Liver (tissue), 9 donors: ENCODE data around the gene CLPTM1L. TPM values are rescaled to one million over a fixed set of nuclear protein-coding genes. Genes with fewer than 3 reads are reported as not detected.

Experiments used
- DNase-seq: peaks from one replicate; pipeline ENCODE4 v3.0.0-alpha.2; 2017; ENCODE audit warnings: low spot score
- H3K27ac ChIP-seq, 2 donors: one replicate each; pipeline ENCODE4 v1.7.0; 2013; ENCODE audit warnings: inconsistent platforms in 2 of 2, low read length in 2 of 2, control low read depth in 1 of 2, low read depth in 1 of 2, mild to moderate bottlenecking in 1 of 2
- H3K27me3 ChIP-seq, 4 donors: one replicate each; pipeline versions ENCODE4 v1.6.1 to v1.7.0; 2013; ENCODE audit warnings: low read length in 3 of 4, inconsistent platforms in 1 of 4, mild to moderate bottlenecking in 1 of 4, moderate library complexity in 1 of 4; ENCODE audit not compliant: control insufficient read depth in 4 of 4, insufficient read depth in 4 of 4
- H3K36me3 ChIP-seq, 4 donors: one replicate each; pipeline versions ENCODE4 v1.6.1 to v1.7.0; 2013; ENCODE audit warnings: low read length in 3 of 4, mild to moderate bottlenecking in 3 of 4, low read depth in 1 of 4, moderate library complexity in 1 of 4; ENCODE audit not compliant: control insufficient read depth in 4 of 4, insufficient read depth in 3 of 4
- H3K4me1 ChIP-seq, 4 donors: one replicate each; pipeline versions ENCODE4 v1.6.1 to v1.7.0; 2013; ENCODE audit warnings: low read length in 3 of 4, mild to moderate bottlenecking in 3 of 4, moderate library complexity in 1 of 4; ENCODE audit not compliant: control insufficient read depth in 4 of 4, insufficient read depth in 4 of 4
- H3K4me3 ChIP-seq, 3 donors: one replicate each; pipeline versions ENCODE4 v1.6.1 to v1.7.0; 2013; ENCODE audit warnings: low read length in 3 of 3, control low read depth in 1 of 3, low read depth in 1 of 3, mild to moderate bottlenecking in 1 of 3
- H3K9ac ChIP-seq, 2 donors: one replicate each; pipeline ENCODE4 v1.7.0; 2013; ENCODE audit warnings: low read length in 2 of 2, mild to moderate bottlenecking in 2 of 2, moderate library complexity in 2 of 2, control low read depth in 1 of 2, low read depth in 1 of 2
- H3K9me3 ChIP-seq, 4 donors: one replicate each; pipeline versions ENCODE4 v1.6.1 to v1.7.0; 2013; ENCODE audit warnings: low read length in 3 of 4; ENCODE audit not compliant: control insufficient read depth in 4 of 4
- EGR1 ChIP-seq, 2 donors: IDR thresholded peaks; 2 replicates each; pipeline ENCODE4 v1.6.1; 2016 to 2018; ENCODE audit warnings: antibody characterized with exemption in 2 of 2, low read depth in 2 of 2
- FOXA1 ChIP-seq: IDR thresholded peaks from 2 replicates; pipeline ENCODE4 v1.6.1; 2016; ENCODE audit warnings: antibody characterized with exemption
- FOXA2 ChIP-seq: IDR thresholded peaks from 2 replicates; pipeline ENCODE4 v1.6.1; 2016; ENCODE audit warnings: antibody characterized with exemption
- GABPA ChIP-seq, 2 donors: IDR thresholded peaks in 1 of 2; conservative IDR thresholded peaks in 1 of 2; 2 replicates each; pipeline ENCODE4 v1.6.1; 2016; ENCODE audit warnings: antibody characterized with exemption in 2 of 2, mild to moderate bottlenecking in 1 of 2, moderate library complexity in 1 of 2
- HNF4A ChIP-seq, 2 donors: conservative IDR thresholded peaks; 2 replicates each; pipeline ENCODE4 v1.6.1; 2016; ENCODE audit warnings: antibody characterized with exemption in 2 of 2, mild to moderate bottlenecking in 2 of 2
- HNF4G ChIP-seq: IDR thresholded peaks from 2 replicates; pipeline ENCODE4 v1.6.1; 2016; ENCODE audit warnings: antibody characterized with exemption
- JUND ChIP-seq, 2 donors: IDR thresholded peaks; 2 replicates each; pipeline ENCODE4 v1.6.1; 2016; ENCODE audit warnings: antibody characterized with exemption in 2 of 2
- NR2F2 ChIP-seq: IDR thresholded peaks from 2 replicates; pipeline ENCODE4 v1.6.1; 2016; ENCODE audit warnings: antibody characterized with exemption
- RAD21 ChIP-seq, 2 donors: IDR thresholded peaks; 2 replicates each; pipeline ENCODE4 v1.6.1; 2016; ENCODE audit warnings: antibody characterized with exemption in 2 of 2, mild to moderate bottlenecking in 2 of 2
- RXRA ChIP-seq, 2 donors: IDR thresholded peaks; 2 replicates each; pipeline ENCODE4 v1.6.1; 2017 to 2018; ENCODE audit warnings: antibody characterized with exemption in 2 of 2, mild to moderate bottlenecking in 1 of 2
- SP1 ChIP-seq: IDR thresholded peaks from 2 replicates; pipeline ENCODE4 v1.6.1; 2018; ENCODE audit warnings: antibody characterized with exemption, mild to moderate bottlenecking
- TAF1 ChIP-seq: conservative IDR thresholded peaks from 2 replicates; pipeline ENCODE4 v1.6.1; 2016; ENCODE audit warnings: antibody characterized with exemption, mild to moderate bottlenecking
- YY1 ChIP-seq: IDR thresholded peaks from 2 replicates; pipeline ENCODE4 v1.6.1; 2016; ENCODE audit warnings: antibody characterized with exemption, mild to moderate bottlenecking
- WGBS: extraction: QIAGEN DNeasy Blood & Tissue Kit; methylation state at CpG from one replicate; pipeline ENCODE4 v1.1.7; 2013; 5-methylcytosine and 5-hydroxymethylcytosine counted together
- polyA plus RNA-seq, 2 donors: library from polyadenylated mRNA; stranded (reverse) in 1 of 2; unstranded in 1 of 2; fragments of 200-250 nt in 1 of 2; fragments of >200 nt in 1 of 2; fragmentation: Nextera tagmentation in 1 of 2; extraction: Ambion mirVana in 1 of 2; gene quantifications; one replicate each; pipeline versions ENCODE4 v1.2.1 to v1.2.3, GENCODE V29; 2013 to 2015
- total RNA-seq, 2 donors: library from RNA; depleted of rRNA; stranded (reverse); fragments of >200 nt; gene quantifications; one replicate each; pipeline ENCODE4 v1.2.3, GENCODE V29; 2014
- TF ChIP-seq, protein P1 (sequence below): IDR thresholded peaks from 2 replicates; pipeline ENCODE4 v1.6.1; 2016; ENCODE audit warnings: antibody characterized with exemption
- TF ChIP-seq, protein P2 (sequence below): fragments of 150-350 bp; IDR thresholded peaks from 2 replicates; pipeline ENCODE4 v1.5.1; 2017; ENCODE audit warnings: improper control_type of control experiment, low read depth, low read length; ENCODE audit not compliant: missing input control
- TF ChIP-seq, protein P3 (sequence below): IDR thresholded peaks from 2 replicates; pipeline ENCODE4 v1.6.1; 2016; ENCODE audit warnings: antibody characterized with exemption
- TF ChIP-seq, protein P4 (sequence below): IDR thresholded peaks from 2 replicates; pipeline ENCODE4 v1.6.1; 2016; ENCODE audit warnings: antibody characterized with exemption, mild to moderate bottlenecking
- TF ChIP-seq, protein P5 (sequence below): IDR thresholded peaks from 2 replicates; pipeline ENCODE4 v1.6.1; 2016; ENCODE audit warnings: antibody characterized with exemption
- donor health status: healthy.
- donor health status: healthy.
- donor health status: healthy.
- donor health status: healthy.
- donor health status: healthy.

The CLPTM1L gene
- total and polyA plus RNA-seq, 4 donors: 69.2 to 255 (median 146) TPM

DNA sequence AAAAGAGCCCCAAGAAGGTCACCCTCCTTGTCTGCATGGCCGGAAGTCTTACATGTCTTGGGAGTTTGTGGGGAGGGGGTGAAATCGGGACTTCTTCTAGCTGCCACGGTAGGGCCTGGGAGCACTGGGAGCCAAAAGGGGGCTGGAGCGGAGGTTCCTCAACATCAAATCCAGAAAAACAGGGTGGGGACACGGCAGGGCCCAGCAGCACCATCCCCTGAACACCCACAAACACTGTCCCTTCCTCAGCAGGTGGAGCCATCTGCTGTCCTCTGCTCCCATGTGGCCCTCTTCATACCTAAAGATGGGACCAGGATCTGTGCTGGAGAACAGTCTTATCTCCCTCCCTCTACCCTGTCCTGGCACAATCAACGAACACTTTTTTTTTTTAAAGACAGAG, 52.8 kb downstream of the CLPTM1L start:
- Histone ChIP-seq H3K27ac (no peak overlapping the region), H3K4me1 (peaks cover 2 to 8% (median 6%) of the 10 kb centered on the region in 4 donors), H3K27me3 (peaks cover 0 to 16% (median 0%) of the 10 kb centered on the region in 4 donors), H3K36me3 (no peaks in the 10 kb centered on the region), H3K4me3 (no peak overlapping the region), H3K9ac (no peak overlapping the region), H3K9me3 (no peaks in the 10 kb centered on the region)
- DNase-seq: no peak
- TF ChIP-seq YY1 (no peak), NR2F2 (no peak), EGR1 (IDR thresholded peaks at IDR 0.05; ENCODE audit: low read depth in 2 of 2) (no peak), RAD21 (IDR thresholded peaks at IDR 0.05) (no peak), SP1 (no peak), TAF1 (no peak), GABPA (IDR thresholded peaks at IDR 0.05 in 1 of 2, conservative IDR thresholded peaks at IDR 0.05 in 1 of 2) (no peak), HNF4A (conservative IDR thresholded peaks at IDR 0.05) (no peak), FOXA2 (no peak), FOXA1 (no peak), JUND (IDR thresholded peaks at IDR 0.05) (no peak), RXRA (IDR thresholded peaks at IDR 0.05) (no peak), HNF4G (no peak)
- TF ChIP-seq, protein P1, sequence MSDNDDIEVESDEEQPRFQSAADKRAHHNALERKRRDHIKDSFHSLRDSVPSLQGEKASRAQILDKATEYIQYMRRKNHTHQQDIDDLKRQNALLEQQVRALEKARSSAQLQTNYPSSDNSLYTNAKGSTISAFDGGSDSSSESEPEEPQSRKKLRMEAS: no peak
- TF ChIP-seq, protein P2, sequence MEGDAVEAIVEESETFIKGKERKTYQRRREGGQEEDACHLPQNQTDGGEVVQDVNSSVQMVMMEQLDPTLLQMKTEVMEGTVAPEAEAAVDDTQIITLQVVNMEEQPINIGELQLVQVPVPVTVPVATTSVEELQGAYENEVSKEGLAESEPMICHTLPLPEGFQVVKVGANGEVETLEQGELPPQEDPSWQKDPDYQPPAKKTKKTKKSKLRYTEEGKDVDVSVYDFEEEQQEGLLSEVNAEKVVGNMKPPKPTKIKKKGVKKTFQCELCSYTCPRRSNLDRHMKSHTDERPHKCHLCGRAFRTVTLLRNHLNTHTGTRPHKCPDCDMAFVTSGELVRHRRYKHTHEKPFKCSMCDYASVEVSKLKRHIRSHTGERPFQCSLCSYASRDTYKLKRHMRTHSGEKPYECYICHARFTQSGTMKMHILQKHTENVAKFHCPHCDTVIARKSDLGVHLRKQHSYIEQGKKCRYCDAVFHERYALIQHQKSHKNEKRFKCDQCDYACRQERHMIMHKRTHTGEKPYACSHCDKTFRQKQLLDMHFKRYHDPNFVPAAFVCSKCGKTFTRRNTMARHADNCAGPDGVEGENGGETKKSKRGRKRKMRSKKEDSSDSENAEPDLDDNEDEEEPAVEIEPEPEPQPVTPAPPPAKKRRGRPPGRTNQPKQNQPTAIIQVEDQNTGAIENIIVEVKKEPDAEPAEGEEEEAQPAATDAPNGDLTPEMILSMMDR: no peak
- TF ChIP-seq, protein P3, sequence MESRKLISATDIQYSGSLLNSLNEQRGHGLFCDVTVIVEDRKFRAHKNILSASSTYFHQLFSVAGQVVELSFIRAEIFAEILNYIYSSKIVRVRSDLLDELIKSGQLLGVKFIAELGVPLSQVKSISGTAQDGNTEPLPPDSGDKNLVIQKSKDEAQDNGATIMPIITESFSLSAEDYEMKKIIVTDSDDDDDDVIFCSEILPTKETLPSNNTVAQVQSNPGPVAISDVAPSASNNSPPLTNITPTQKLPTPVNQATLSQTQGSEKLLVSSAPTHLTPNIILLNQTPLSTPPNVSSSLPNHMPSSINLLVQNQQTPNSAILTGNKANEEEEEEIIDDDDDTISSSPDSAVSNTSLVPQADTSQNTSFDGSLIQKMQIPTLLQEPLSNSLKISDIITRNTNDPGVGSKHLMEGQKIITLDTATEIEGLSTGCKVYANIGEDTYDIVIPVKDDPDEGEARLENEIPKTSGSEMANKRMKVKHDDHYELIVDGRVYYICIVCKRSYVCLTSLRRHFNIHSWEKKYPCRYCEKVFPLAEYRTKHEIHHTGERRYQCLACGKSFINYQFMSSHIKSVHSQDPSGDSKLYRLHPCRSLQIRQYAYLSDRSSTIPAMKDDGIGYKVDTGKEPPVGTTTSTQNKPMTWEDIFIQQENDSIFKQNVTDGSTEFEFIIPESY: no peak
- TF ChIP-seq, protein P4, sequence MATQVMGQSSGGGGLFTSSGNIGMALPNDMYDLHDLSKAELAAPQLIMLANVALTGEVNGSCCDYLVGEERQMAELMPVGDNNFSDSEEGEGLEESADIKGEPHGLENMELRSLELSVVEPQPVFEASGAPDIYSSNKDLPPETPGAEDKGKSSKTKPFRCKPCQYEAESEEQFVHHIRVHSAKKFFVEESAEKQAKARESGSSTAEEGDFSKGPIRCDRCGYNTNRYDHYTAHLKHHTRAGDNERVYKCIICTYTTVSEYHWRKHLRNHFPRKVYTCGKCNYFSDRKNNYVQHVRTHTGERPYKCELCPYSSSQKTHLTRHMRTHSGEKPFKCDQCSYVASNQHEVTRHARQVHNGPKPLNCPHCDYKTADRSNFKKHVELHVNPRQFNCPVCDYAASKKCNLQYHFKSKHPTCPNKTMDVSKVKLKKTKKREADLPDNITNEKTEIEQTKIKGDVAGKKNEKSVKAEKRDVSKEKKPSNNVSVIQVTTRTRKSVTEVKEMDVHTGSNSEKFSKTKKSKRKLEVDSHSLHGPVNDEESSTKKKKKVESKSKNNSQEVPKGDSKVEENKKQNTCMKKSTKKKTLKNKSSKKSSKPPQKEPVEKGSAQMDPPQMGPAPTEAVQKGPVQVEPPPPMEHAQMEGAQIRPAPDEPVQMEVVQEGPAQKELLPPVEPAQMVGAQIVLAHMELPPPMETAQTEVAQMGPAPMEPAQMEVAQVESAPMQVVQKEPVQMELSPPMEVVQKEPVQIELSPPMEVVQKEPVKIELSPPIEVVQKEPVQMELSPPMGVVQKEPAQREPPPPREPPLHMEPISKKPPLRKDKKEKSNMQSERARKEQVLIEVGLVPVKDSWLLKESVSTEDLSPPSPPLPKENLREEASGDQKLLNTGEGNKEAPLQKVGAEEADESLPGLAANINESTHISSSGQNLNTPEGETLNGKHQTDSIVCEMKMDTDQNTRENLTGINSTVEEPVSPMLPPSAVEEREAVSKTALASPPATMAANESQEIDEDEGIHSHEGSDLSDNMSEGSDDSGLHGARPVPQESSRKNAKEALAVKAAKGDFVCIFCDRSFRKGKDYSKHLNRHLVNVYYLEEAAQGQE: no peak
- TF ChIP-seq, protein P5, sequence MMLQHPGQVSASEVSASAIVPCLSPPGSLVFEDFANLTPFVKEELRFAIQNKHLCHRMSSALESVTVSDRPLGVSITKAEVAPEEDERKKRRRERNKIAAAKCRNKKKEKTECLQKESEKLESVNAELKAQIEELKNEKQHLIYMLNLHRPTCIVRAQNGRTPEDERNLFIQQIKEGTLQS: no peak
- 70% methylated on average over 6 of the region's 6 CpGs for WGBS
